DND-41 (cell line): ENCODE data around the gene MZT2B.

Experiments used
- EZH2 ChIP-seq: IDR thresholded peaks from 3 replicates; pipeline ENCODE4 v1.6.1; 2012; ENCODE audit warnings: borderline replicate concordance, low read depth, mild to moderate bottlenecking, moderate library complexity, low read length, inconsistent platforms; ENCODE audit not compliant: severe bottlenecking
- TF ChIP-seq, protein P1 (sequence below): IDR thresholded peaks from 2 replicates; pipeline ENCODE4 v1.5.1; 2012; ENCODE audit warnings: borderline replicate concordance, low read length, moderate library complexity, mild to moderate bottlenecking; ENCODE audit not compliant: poor library complexity, severe bottlenecking; ENCODE audit errors: extremely low read depth

DNA sequence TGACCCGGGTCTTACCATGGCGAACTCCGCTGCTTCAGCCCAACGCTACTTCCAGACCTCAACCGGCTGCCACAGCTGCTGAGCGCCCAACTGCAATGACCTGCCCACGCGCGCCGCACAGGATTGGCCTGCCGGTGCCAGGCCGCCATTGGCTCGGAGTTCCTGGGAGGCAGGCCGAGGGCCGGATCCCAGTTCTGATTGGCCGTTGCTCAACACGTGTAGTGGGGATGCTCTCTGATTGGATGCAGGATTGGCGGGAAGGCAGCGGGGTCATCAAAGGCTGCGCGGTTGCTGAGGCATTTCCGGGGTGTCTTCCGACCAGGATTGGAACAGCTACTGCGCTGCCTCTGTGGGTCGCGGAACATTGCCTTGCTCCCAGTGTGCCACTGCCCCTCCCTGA is 16.3 kb downstream of the MZT2B start, which contains the start of gene TUBA3E:
- TF ChIP-seq, protein P1, sequence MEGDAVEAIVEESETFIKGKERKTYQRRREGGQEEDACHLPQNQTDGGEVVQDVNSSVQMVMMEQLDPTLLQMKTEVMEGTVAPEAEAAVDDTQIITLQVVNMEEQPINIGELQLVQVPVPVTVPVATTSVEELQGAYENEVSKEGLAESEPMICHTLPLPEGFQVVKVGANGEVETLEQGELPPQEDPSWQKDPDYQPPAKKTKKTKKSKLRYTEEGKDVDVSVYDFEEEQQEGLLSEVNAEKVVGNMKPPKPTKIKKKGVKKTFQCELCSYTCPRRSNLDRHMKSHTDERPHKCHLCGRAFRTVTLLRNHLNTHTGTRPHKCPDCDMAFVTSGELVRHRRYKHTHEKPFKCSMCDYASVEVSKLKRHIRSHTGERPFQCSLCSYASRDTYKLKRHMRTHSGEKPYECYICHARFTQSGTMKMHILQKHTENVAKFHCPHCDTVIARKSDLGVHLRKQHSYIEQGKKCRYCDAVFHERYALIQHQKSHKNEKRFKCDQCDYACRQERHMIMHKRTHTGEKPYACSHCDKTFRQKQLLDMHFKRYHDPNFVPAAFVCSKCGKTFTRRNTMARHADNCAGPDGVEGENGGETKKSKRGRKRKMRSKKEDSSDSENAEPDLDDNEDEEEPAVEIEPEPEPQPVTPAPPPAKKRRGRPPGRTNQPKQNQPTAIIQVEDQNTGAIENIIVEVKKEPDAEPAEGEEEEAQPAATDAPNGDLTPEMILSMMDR: no peak
- TF ChIP-seq EZH2: no peak
